ENCODE data around the gene TIAM2. TPM values are rescaled to one million over a fixed set of nuclear protein-coding genes. Genes with fewer than 3 reads are reported as not detected.

Gene TIAM2
- total RNA-seq, 4 donors from 2014 or later: 4.8 to 11.4 (median 6.7) TPM

GRCh38 chr6:154981079-154981870 lies 13.8 kb upstream of the TIAM2 start:
- Histone ChIP-seq H3K4me3 (no peak overlapping the region), H3K36me3 (no peaks in the 10 kb centered on the region), H3K27ac (no peak overlapping the region), H3K4me1 (no peaks in the 10 kb centered on the region), H3K27me3 (no peaks in the 10 kb centered on the region), H3K9me3 (no peaks in the 10 kb centered on the region)
- WGBS: 70% methylated on average over 12 of the region's 12 CpGs
- DNase-seq (ENCODE audit: low spot score in 2 of 2): no peak
- TF ChIP-seq POLR2AphosphoS5 (IDR thresholded peaks at IDR 0.05): no peak
- no peak for TF ChIP-seq POLR2A (IDR thresholded peaks at IDR 0.05)
- no peak for TF ChIP-seq EP300 (IDR thresholded peaks at IDR 0.05)
- no peak for TF ChIP-seq CTCF (IDR thresholded peaks at IDR 0.05)

- no peaks in the 10 kb centered on the region for H3K27me3 ChIP-seq
- no peaks in the 10 kb centered on the region for H3K36me3 ChIP-seq
- no peak for DNase-seq (ENCODE audit: low spot score in 2 of 2)
- H3K9me3 ChIP-seq: no peaks in the 10 kb centered on the region
- TF ChIP-seq CTCF (IDR thresholded peaks at IDR 0.05) (no peak), POLR2AphosphoS5 (IDR thresholded peaks at IDR 0.05) (no peak), EP300 (IDR thresholded peaks at IDR 0.05) (no peak), POLR2A (IDR thresholded peaks at IDR 0.05) (no peak)
- H3K4me3 ChIP-seq: no peak overlapping the region
- no peaks in the 10 kb centered on the region for H3K4me1 ChIP-seq
- 80% methylated on average over 4 of the region's 4 CpGs for WGBS
- no peak overlapping the region for H3K27ac ChIP-seq
These were observed 11.0 kb upstream of the TIAM2 start for GRCh38 chr6:154984146-154984545.

- no peaks in the 10 kb centered on the region for H3K36me3 ChIP-seq
- H3K27me3 ChIP-seq: no peaks in the 10 kb centered on the region
- H3K4me3 ChIP-seq: no peak overlapping the region
- no peak for DNase-seq (ENCODE audit: low spot score in 2 of 2)
- H3K4me1 ChIP-seq: no peaks in the 10 kb centered on the region
- H3K27ac ChIP-seq: no peak overlapping the region
- H3K9me3 ChIP-seq: no peaks in the 10 kb centered on the region
- 55% methylated on average over 4 of the region's 4 CpGs for WGBS
- TF ChIP-seq CTCF (IDR thresholded peaks at IDR 0.05) (no peak), EP300 (IDR thresholded peaks at IDR 0.05) (no peak), POLR2A (IDR thresholded peaks at IDR 0.05) (no peak), POLR2AphosphoS5 (IDR thresholded peaks at IDR 0.05) (no peak)
These were observed 8.3 kb upstream of the TIAM2 start for GRCh38 chr6:154986787-154987235.

- DNase-seq (ENCODE audit: low spot score in 2 of 2): no peak
- no peaks in the 10 kb centered on the region for H3K27me3 ChIP-seq
- no peak for TF ChIP-seq CTCF (IDR thresholded peaks at IDR 0.05)
- TF ChIP-seq EP300 (IDR thresholded peaks at IDR 0.05): no peak
- TF ChIP-seq POLR2AphosphoS5 (IDR thresholded peaks at IDR 0.05): no peak
- no peak for TF ChIP-seq POLR2A (IDR thresholded peaks at IDR 0.05)
- no peaks in the 10 kb centered on the region for H3K36me3 ChIP-seq
- WGBS: 89% methylated on average over 7 of the region's 7 CpGs
- no peaks in the 10 kb centered on the region for H3K4me1 ChIP-seq
- no peaks in the 10 kb centered on the region for H3K9me3 ChIP-seq
- H3K4me3 ChIP-seq: no peak overlapping the region
- no peak overlapping the region for H3K27ac ChIP-seq
These were observed 5.7 kb upstream of the TIAM2 start for GRCh38 chr6:154989448-154989847.

- no peak overlapping the region for H3K27ac ChIP-seq
- DNase-seq (ENCODE audit: low spot score in 2 of 2): no peak
- peaks cover 10% of the 10 kb centered on the region for H3K4me1 ChIP-seq
- H3K27me3 ChIP-seq: peaks cover 15% of the 10 kb centered on the region
- no peak for TF ChIP-seq EP300 (IDR thresholded peaks at IDR 0.05)
- no peak for TF ChIP-seq POLR2A (IDR thresholded peaks at IDR 0.05)
- TF ChIP-seq CTCF (IDR thresholded peaks at IDR 0.05): no peak
- TF ChIP-seq POLR2AphosphoS5 (IDR thresholded peaks at IDR 0.05): no peak
- H3K36me3 ChIP-seq: no peaks in the 10 kb centered on the region
- H3K9me3 ChIP-seq: no peaks in the 10 kb centered on the region
- WGBS: 34% methylated on average over 4 of the region's 4 CpGs
- H3K4me3 ChIP-seq: no peak overlapping the region
These were observed 3.9 kb upstream of the TIAM2 start for GRCh38 chr6:154991207-154991606.
